Spleen (tissue), 7 donors: ENCODE data around the gene SGIP1.

Experiments
- CTCF ChIP-seq, 11 experiments: fragments of 200-600 bp in 7 of 11; fragments of 450-650 bp in 4 of 11; sonication (generic) in 4 of 11; IDR thresholded peaks in 8 of 11; conservative IDR thresholded peaks in 3 of 11; 1 replicate in 7 of 11; 2 replicates in 4 of 11; pipeline versions ENCODE4 v1.4.0 to v1.8.0; 2016 to 2021; ENCODE audit warnings: antibody characterized with exemption in 11 of 11, inconsistent platforms in 4 of 11, mild to moderate bottlenecking in 1 of 11
- POLR2A ChIP-seq, 3 donors: fragments of 450-650 bp; IDR thresholded peaks; one replicate each; pipeline ENCODE4 v1.5.1; 2017; ENCODE audit warnings: antibody characterized with exemption in 3 of 3, mild to moderate bottlenecking in 1 of 3
- POLR2AphosphoS5 ChIP-seq, 3 donors: sonication (generic); formaldehyde crosslinking; IDR thresholded peaks; one replicate each; pipeline ENCODE4 v1.5.1; 2017; ENCODE audit warnings: antibody characterized with exemption in 3 of 3
- donor health status: DM: no; HTN: no; CAD: no; lungs with moderate emphysema.
- donor health status: DM: no; HTN: no; CAD: no.
- donor health status: DM: no; HTN: no; CAD: no.

- TF ChIP-seq CTCF (IDR thresholded peaks at IDR 0.05 in 8 of 11, conservative IDR thresholded peaks at IDR 0.05 in 3 of 11) (peak in 1 of 11 experiments; percentile 15), POLR2A (IDR thresholded peaks at IDR 0.05) (no peak), POLR2AphosphoS5 (IDR thresholded peaks at IDR 0.05) (peak in 2 of 3 donors; percentile 19 to 23)
These were observed 218.1 kb downstream of the SGIP1 start, which contains the start of gene DYNLT5 for GRCh38 chr1:66752000-66752592.
